ENCODE measurements around the gene LTBP1. TPM values are rescaled to one million over a fixed set of nuclear protein-coding genes. Genes with fewer than 3 reads are reported as not detected.

LTBP1 gene
- total RNA-seq, 1 experiment from 2014 or later = 28.5 TPM

DNA sequence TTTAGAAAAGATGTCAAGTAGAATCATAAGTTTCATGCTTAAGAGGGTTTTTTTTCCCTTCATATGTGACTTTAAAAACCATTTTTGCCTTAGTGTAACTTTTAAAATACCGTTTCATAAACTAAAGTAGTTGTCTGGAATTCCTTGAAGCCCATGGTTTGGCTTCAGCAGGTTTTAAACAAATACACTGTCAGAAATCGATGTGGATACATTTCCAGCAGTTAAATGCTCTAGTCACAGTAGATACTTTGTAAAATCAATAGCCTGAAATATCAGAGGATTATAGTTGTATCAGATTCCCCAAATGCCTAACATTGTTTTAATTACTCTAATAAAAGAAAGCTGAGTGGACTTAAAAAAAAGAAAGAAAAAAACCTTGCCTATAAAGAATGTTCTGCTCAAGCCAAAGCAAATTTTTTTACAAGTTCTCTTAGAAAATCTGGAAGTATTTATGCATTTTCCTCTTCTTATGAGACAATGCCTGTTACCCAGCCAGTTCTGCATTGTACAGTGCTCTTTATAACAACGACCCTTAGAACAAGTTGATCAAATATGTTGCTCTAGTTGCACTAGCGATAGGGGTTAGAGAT is 260.5 kb downstream of the LTBP1 start:
- Histone ChIP-seq H2BK120ac (ENCODE audit: low read depth, low read length, poor library complexity, severe bottlenecking) (no peak overlapping the region), H4K20me1 (ENCODE audit: control insufficient read depth, insufficient read depth, insufficient read length) (no peaks in the 10 kb centered on the region), H4K91ac (ENCODE audit: insufficient read length, low read depth, low read length) (no peak overlapping the region), H2BK20ac (ENCODE audit: low read depth, low read length, poor library complexity, severe bottlenecking) (no peak overlapping the region), H3T11ph (ENCODE audit: low read length) (no peak overlapping the region), H3K9ac (ENCODE audit: extremely low read depth, insufficient read length, low read length) (no peak overlapping the region), H3K27ac (ENCODE audit: insufficient read length, low read depth, low read length) (no peak overlapping the region), H3K23me2 (ENCODE audit: insufficient read length, low read depth, low read length, poor library complexity, severe bottlenecking) (no peaks in the 10 kb centered on the region), H2BK12ac (ENCODE audit: insufficient read length, low read depth, low read length) (no peak overlapping the region), H2BK5ac (ENCODE audit: insufficient read length, low read length) (no peak overlapping the region), H3K79me2 (ENCODE audit: insufficient read depth, low read length) (no peaks in the 10 kb centered on the region), H3K4ac (ENCODE audit: low read depth, low read length) (no peak overlapping the region), H3K27me3 (ENCODE audit: insufficient read depth, low read length) (no peaks in the 10 kb centered on the region), H3K18ac (ENCODE audit: insufficient read length, low read depth, low read length) (no peak overlapping the region), H2AFZ (ENCODE audit: low read length) (no peak overlapping the region), H4K8ac (replicated peaks; ENCODE audit: insufficient read length, low read depth, low read length) (no peak overlapping the region), H3K4me2 (ENCODE audit: insufficient read depth, insufficient read length, low read length) (no peak overlapping the region), H3K56ac (ENCODE audit: insufficient read length, low read depth, low read length) (no peak overlapping the region), H4K5ac (ENCODE audit: insufficient read length, low read depth, low read length) (no peak overlapping the region), H3K23ac (ENCODE audit: insufficient read length, low read depth, low read length) (no peak overlapping the region), H2AK5ac (ENCODE audit: insufficient read length, low read length) (no peak overlapping the region), H3K79me1 (ENCODE audit: insufficient read depth, low read depth, low read length, poor library complexity, severe bottlenecking) (no peaks in the 10 kb centered on the region), H3K14ac (ENCODE audit: insufficient read depth, low read length) (no peak overlapping the region), H3K4me1 (ENCODE audit: insufficient read depth, low read length) (no peaks in the 10 kb centered on the region; the same call in 1 of the 2 replicates), H3K9me3 (ENCODE audit: control insufficient read depth, low read depth, low read length) (no peaks in the 10 kb centered on the region), H2BK15ac (ENCODE audit: low read depth, low read length) (no peak overlapping the region)
- Mint-ChIP-seq H3K4me3 (no peak overlapping the region), H3K27ac (no peak overlapping the region; a peak in 1 of 7 replicates), H3K9me3 (no peaks in the 10 kb centered on the region), H3K4me1 (peaks cover 10 to 11% of the 10 kb centered on the region in 2 experiments), H3K27me3 (ENCODE audit: low read depth) (no peaks in the 10 kb centered on the region), H3K36me3 (ENCODE audit: insufficient read depth in 1 of 3, low read depth in 3 of 3) (peaks cover 0 to 4% (median 0%) of the 10 kb centered on the region in 3 experiments; a peak in 3 of 7 replicates)
- DNase-seq = no peak
- no CpG with 5 or more reads among the region's 4 CpGs for WGBS (ENCODE audit: extremely low coverage, insufficient read length, low lambda C conversion rate)
- TF ChIP-seq, protein P1, sequence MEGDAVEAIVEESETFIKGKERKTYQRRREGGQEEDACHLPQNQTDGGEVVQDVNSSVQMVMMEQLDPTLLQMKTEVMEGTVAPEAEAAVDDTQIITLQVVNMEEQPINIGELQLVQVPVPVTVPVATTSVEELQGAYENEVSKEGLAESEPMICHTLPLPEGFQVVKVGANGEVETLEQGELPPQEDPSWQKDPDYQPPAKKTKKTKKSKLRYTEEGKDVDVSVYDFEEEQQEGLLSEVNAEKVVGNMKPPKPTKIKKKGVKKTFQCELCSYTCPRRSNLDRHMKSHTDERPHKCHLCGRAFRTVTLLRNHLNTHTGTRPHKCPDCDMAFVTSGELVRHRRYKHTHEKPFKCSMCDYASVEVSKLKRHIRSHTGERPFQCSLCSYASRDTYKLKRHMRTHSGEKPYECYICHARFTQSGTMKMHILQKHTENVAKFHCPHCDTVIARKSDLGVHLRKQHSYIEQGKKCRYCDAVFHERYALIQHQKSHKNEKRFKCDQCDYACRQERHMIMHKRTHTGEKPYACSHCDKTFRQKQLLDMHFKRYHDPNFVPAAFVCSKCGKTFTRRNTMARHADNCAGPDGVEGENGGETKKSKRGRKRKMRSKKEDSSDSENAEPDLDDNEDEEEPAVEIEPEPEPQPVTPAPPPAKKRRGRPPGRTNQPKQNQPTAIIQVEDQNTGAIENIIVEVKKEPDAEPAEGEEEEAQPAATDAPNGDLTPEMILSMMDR (conservative IDR thresholded peaks at IDR 0.05) = no peak
